Activated CD4-positive, CD25-positive, alpha-beta regulatory T cell treated with anti-CD3 and anti-CD28 coated beads, Interleukin-2, amount 50 U/mL, for 72 hours (primary cell): ENCODE results near the gene WT1.
A peak's percentile ranks its signal among the peaks of the same experiment; 100 is the strongest.
"Not testable (repeated sequence)": the region's sequence is repeated elsewhere in the genome, so short reads cannot be mapped to it uniquely, and the experiment has no call there.

Experiments used
- DNase-seq: peaks from one replicate; pipeline ENCODE4 v3.0.0; 2021

The WT1 gene

GRCh38 chr11:32385998-32386397, 49.3 kb downstream of the WT1 start:
- DNase-seq = no peak

DNA sequence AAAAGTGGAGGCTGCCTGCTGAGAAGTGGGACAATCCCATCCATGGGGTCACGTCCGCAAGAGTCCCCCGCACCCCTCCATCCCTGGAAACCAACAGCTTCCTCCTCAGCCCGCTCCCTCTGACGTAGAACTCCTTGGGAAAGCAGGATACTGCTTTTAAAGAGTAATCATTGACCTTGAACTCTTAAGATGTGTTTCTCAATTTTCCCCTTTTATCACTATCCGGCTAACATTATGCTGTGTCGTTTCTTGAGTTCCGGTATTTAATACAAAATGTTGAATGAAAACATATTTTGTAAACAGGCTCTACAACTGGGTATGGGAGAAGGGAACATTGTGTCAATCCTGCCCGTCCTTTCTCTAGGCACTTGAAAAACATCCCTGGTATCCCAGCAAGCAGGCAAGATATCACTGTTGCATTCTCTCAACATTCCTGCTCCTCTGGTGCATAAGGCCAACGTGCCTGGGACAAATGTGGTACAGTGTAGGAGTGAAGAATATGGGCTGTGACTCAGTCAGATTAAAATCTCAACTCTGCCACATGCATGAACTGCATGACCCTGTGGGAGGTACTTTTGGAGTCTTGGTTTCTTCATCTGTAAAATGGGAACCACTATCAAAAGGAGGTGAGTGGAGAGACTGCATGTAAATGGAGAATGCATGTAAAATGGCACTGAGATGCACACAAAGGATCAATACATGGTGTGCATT, 52.8 kb downstream of the WT1 start:
- DNase-seq = no peak

DNA sequence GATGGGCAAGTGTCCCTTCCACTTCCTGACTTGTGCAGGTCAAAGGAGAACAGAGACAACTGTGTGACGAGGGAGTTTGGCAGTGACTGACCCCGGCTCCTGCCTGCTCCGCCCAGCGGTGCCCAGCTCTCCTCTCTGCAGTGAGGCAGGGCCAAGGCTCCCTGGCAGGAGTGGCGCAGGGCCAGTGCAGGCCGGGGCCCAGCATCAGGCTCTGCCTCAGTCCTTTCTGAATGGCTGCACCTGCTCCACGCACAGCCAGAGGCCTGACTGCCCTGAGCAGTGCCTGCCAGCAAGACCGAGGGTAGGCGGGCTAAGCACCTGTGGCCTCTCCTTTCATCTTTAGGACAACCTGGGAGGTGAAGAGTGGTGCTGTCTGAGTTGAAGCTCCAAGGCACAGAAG, 54.2 kb downstream of the WT1 start:
- no peak for DNase-seq

DNA sequence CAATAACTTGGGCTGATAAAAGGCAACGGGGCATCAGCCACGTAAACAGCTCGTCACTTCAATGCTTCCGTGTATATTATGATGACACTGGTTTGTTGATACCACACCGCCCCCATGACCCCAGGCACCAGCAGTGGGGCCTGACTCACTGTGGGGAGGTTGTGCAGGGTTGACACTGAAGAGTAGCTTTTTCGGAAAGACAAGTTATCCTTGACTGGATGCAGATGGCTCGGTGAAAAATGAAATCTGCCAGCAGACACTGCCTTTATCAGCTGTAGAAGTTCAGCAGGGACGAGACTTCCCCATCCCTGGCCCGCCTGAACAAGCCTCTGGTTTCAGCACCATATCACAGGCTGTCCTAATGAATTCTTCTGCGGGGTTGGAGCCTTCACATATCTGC, 55.6 kb downstream of the WT1 start:
- no peak for DNase-seq

DNA sequence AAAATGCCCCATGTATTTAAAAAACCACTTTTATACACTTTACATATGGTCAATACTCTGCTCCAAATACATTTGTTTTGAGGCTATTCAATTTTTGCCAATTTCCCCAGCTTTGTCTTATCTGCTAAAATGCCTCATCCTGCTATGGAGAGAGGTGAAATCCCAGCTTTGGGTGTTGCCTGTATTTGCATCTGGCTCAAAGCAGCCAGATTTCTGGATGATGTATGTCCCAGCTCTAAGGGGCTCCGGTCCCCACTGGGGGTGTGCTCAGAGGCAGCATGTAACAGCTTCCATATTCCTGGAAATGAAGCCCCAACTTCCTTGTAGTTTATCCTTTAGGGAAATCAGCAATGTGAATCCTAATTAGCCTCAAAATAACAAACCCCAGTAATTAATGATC, 59.5 kb downstream of the WT1 start:
- no peak for DNase-seq

GRCh38 chr11:32374261-32374711, 61.1 kb downstream of the WT1 start:
- DNase-seq = peak; percentile 34

DNA sequence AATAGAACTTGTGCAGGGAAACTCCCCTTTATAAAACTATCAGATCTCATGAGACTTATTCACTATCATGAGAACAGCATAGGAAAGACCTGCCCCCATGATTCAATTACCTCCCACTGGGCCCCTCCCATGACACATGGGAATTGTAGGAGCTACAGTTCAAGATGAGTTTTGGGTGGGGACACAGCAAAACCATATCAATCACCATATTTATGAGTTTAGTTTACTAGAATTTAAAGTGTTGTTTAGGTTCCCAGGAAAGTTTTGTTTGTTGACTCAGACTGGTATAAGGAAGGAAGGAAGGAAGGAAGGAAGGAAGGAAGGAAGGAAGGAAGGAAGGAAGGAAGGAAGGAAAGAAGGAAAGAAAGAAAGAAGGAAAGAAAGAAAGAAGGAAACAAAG, 65.4 kb downstream of the WT1 start:
- DNase-seq = not testable (repeated sequence)

DNA sequence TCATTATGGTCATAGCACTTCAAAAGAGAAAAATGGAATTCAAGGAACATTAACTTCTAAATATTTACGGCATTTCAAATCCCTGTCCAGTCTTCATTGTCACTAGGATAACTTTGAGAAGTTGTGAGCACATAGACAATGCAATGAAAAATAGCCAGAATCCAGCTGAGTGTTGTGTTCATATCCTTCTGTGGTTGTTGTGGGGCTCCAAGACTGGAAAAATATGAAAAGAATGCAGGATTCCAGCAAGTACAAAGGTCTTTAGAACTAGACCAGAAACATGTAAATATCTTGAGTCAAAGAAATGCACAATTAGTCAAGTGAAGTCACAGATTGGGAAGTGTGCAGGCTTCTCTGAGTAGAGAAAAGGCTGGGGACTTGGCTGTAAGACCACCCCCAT, 68.7 kb downstream of the WT1 start:
- DNase-seq = no peak

DNA sequence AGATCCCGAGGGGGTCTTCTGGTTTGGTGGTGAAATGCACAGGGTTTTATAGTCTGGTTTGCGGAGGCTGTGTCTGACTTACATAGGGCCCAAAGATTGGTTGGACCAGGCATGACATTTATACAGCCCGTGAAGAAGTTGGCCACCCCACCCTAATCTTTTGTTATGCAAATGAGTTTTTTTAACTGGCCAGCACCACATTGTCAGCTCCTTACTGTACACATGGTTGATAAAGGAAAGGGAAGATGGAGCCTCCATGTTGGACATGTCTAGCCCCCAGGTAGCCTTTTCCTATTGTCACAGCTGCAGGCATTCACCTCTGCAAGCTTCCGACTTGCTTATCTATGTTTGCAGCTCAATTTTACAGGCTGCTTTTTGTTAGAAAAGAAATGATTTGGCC, 70.1 kb downstream of the WT1 start:
- no peak for DNase-seq

DNA sequence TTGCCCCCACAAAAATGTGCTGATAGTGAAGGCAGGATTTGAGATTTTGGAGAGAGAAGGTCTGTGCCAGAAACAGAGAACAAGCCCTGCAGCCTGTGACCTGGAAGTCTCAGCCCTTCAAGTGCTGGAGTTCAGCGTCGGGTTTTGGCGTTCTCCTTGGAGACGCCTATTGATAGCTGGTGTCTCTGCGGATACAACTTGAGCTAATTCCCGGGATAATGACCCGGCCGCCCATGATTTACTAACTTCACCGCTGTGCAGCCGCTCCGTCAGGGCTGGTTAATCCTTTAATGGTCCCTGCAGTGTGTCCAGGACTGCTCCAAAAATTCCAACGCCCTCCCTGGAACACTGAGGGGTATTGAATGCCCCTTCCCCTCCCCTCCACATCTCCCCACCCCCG, 76.6 kb downstream of the WT1 start:
- DNase-seq = no peak

GRCh38 chr11:32353884-32354283, 81.5 kb downstream of the WT1 start:
- DNase-seq = no peak

DNA sequence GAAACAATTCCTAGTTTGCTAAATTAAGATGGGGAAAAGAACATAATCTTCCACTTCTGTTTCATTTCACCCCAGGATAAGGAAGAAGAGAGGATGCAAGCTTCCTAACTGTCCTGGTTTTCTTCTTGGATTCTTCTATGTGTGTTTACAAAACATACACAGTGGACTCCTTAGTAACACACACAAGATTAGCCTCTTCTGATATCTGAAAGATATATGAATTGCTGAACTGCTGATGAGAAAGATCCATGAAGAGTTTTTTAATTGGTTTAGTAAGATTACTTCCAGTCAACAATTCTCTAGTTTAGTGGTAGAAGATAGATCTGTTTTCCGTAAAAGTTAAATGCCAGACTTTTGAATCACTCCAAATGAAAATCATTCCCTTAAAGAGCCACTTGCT, 86.8 kb downstream of the WT1 start:
- DNase-seq = no peak

GRCh38 chr11:32344946-32345345, 90.4 kb downstream of the WT1 start:
- DNase-seq = no peak

- no peak for DNase-seq
Measured at GRCh38 chr11:32343325-32344008, 91.9 kb downstream of the WT1 start.

GRCh38 chr11:32341620-32342613, 93.4 kb downstream of the WT1 start:
- no peak for DNase-seq

DNA sequence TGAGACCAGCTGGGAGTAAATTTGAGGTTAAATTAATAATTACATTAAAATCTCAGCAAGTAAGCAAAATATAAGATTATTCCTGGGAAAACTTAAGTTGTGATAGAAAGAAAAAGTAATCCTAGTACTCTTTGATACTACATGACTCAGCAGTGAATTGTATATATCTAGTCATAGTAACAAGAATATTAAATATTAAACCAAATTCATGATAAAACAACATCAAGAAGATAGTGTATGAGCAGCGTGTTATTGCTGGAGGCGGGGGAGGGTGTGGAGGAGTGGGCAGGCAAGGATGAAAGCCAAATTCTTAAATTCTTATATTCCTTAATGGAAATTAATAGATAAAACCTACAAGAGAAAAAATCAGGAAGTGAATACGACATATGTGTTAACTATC, 95.2 kb downstream of the WT1 start:
- no peak for DNase-seq
